ENCODE data around the gene MYH16.
"Not testable (repeated sequence)": the region's sequence is repeated elsewhere in the genome, so short reads cannot be mapped to it uniquely, and the experiment has no call there.

GRCh38 chr7:99330314-99330961 is 57.8 kb downstream of the MYH16 start:
- TF ChIP-seq CTCF (IDR thresholded peaks at IDR 0.05; ENCODE audit: poor library complexity, severe bottlenecking); EZH2 (IDR thresholded peaks at IDR 0.05; ENCODE audit: borderline replicate concordance, insufficient read depth, low read length, poor library complexity, severe bottlenecking); POLR2AphosphoS5 (IDR thresholded peaks at IDR 0.05); TAF1 (IDR thresholded peaks at IDR 0.05; ENCODE audit: low read depth); RAD21 (conservative IDR thresholded peaks at IDR 0.05); EP300 (conservative IDR thresholded peaks at IDR 0.05; ENCODE audit: poor library complexity, severe bottlenecking): not testable (repeated sequence)

All from neural cell (in vitro differentiated cells).